Femur (tissue), 1 donor: ENCODE measurements around the gene NRARP.

Source experiments
- DNase-seq: peaks from one replicate; pipeline ENCODE4 v3.0.0-alpha.2; 2017

NRARP gene

GRCh38 chr9:137255448-137256114 lies 46.5 kb downstream of the NRARP start:
- DNase-seq: no peak

- DNase-seq: peak; percentile 96
Measured at GRCh38 chr9:137254624-137255447, 47.2 kb downstream of the NRARP start, which contains the start of gene NELFB. Gene NELFB (plus strand): TSS chr9:137255327.

GRCh38 chr9:137253717-137254623 lies 48.1 kb downstream of the NRARP start:
- no peak for DNase-seq

GRCh38 chr9:137252555-137253506 lies 49.2 kb downstream of the NRARP start:
- DNase-seq: no peak

- no peak for DNase-seq
Measured at GRCh38 chr9:137251490-137252268, 50.4 kb downstream of the NRARP start.

- DNase-seq: no peak
Measured at GRCh38 chr9:137251194-137251461, 50.9 kb downstream of the NRARP start, which contains the start of gene STPG3. Gene STPG3 (plus strand): TSS chr9:137251286. CDS start chr9:137251287, 1 bp downstream.

- no peak for DNase-seq
Measured at GRCh38 chr9:137250329-137251193, 51.5 kb downstream of the NRARP start.
